CD4-positive, alpha-beta T cell treated with Interleukin-17A for 1 hour (primary cell): ENCODE data around the gene MED12.
A peak's percentile ranks its signal among the peaks of the same experiment; 100 is the strongest.

Experiments used
- DNase-seq: peaks from one replicate; pipeline ENCODE4 v3.0.0-alpha.2; 2020

Gene MED12

DNA sequence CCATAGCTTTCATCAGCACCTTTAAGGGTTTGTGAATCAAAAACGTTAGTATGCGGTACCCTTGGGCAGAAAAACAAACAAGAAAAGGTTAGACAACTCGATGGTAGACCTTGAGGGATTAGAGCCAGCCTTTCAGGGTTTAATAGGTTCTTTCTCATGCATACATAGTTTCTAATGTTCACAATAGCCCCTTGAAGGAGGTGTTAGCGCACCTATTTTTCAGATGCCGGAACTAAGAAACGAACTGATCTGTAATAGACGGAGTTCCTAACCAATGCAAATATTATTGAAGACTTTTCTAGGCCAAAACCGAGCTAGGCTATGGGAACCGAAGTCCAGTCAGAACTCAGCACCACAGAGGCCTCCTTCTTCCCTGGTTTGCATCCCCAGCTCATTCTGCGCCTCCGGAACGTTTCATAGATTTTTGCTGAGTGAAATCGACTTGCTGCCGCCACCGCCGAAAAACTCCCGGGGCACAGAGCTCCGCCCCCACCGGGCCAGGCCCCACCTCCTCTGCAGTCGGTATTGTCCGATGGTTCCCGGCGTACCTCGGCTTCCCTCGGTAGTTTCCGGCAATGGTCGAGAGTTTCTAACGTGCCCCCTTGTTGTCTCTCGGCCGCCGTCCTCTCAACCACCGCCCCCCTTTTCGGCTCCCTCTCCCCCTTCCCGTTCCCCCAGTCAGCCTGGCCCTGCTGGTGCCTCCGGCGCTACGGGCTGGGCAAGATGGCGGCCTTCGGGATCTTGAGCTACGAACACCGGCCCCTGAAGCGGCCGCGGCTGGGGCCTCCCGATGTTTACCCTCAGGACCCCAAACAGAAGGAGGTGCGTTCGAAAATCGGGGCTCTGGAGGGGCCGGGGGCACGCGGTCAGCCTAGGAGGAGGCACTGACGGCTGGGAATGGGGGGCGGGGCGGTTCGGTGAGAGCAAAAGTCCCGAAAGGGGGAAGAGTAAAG, at the start of gene MED12:
Gene MED12 (plus strand): TSS at position 565 of the 953 bp plus-strand sequence. CDS start 159 bp downstream, at position 724.
- DNase-seq = peak; percentile 87

DNA sequence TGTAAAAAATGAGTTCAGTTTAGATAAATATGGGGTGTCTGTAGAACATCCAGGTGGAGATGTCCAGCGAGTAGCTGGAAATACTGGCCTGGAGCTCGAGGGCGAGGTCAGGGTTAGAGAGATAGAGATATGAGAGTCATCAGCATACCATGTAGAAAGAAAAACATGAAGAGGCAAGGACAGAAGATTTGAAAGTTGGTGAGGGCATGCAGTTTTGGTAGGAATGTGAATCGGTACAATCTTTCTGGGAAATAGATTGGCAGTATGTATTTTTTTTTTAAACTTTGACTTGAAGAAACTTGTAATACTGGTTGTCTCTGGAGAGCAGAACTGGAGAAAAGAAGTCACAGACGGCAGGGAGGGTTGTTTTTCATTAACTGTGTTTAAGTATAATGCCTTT, 47.9 kb upstream of the MED12 start:
- no peak for DNase-seq

DNA sequence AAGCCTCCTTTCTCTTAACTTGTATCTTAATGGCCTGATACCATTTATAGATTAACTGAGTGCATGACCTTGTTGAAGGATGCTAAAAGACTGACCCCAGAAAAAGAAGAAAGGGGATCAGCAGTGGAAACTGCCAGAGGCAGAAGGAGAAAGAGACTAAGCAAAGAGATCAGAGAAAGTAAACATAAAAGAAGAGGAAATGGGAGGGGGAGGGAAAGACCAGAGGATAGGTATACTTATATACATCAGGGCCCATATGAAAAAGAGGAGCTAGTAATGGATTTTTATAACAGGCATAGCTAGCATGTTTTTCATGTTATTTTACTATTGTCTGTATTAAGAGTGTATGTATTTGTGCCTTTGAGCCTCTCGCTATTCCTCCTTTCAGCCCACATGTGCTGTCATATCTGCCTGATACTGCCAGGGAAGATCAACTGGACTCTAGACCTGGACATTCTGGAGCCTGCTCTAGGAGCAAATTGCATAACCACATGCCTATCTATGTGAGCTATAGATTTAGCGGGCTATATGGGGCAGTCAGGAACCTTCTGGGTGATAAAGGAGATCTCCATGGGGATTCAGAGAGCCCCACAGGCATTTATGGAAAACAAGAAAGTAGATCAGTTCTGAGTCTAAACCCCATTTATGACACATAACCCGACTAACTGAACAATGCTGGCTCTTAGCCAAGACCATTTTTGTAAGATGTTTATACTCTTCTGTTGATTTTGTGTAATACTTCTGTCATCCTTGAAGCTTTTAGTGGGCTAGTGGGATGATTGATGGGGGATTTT, 36.9 kb upstream of the MED12 start:
- no peak for DNase-seq

DNA sequence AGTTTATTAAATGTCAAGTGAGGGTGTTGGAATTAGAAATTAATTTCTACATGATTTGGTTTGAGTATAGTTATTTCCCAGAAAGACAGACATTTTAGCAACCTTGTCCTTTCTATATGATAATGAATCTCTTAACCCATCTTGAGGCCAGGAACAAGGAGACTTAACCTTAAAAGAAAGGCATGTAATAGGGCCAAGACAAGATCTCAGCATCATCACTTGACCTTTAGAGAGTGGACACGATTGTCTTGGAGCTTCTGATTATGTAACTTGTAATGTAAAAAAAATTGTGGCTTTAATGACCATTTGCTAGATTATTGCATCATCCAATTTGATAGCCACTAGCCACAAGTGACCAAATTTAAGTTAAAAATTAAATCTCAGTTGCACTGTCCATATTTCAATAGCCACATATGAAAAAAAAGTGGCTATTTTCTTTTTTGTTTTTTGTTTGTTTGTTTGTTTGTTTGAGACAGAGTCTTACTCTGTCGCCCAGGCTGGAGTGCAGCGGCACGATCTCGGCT, 36.2 kb upstream of the MED12 start:
- no peak for DNase-seq

GRCh38 chrX:71082822-71083221, 35.6 kb upstream of the MED12 start:
- no peak for DNase-seq

DNA sequence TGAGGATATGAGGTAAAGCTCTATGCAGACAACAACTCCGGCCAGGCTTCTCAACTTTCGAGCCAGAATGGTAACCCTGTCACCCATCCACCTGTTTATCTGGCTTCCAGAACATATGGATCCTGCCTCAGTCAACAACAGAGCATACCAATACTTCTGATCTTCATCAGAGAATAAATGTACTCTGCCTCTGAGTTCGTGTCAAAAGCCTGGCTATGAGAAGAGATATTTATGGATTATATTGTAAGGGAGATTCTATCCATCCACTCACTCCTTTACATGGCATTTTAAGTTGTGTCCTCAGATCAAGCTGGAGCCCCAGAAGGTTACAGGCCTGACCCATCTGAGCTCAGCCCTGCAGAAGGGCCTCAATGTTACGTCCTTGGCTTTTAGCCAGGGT, 32.5 kb upstream of the MED12 start:
- DNase-seq = no peak

DNA sequence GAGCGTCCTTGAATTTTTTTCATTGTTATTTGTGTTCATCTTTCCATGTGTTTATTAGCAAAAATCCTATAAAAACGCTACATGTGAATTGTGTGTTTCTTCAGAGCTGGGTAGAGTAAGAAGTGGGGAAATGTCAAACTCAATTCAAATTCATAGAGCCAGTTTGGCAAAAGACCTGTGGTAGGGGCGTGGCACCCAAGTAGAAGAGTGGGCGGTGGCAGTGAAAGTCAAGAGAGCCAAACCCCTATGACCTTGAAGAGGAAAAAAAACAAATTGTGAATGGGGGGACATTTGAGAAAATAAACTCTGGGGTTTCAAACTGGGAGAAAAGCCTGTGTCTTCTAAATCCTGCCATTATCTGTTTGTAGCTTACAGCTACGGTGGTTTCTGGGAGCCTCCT, 27.1 kb upstream of the MED12 start:
- no peak for DNase-seq

DNA sequence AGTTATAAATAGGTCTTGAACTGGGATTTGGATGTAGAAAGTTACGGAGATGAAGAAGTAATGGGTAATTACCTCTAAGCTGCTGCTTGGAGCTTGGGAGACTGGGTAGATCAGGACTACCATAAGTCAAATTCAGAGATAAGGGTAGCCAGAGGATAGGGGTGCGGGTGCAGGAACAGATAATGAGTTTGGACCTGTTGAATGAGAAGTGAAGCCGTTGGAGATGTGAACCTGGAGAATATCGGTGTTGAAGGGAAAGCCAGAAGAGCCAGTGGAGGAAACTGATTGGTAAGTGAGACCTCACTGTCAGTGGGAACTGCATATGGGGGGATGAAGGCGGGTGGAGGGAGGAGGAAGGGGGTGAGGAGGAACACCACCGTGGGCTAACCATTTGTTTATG, 23.4 kb upstream of the MED12 start:
- DNase-seq = no peak

DNA sequence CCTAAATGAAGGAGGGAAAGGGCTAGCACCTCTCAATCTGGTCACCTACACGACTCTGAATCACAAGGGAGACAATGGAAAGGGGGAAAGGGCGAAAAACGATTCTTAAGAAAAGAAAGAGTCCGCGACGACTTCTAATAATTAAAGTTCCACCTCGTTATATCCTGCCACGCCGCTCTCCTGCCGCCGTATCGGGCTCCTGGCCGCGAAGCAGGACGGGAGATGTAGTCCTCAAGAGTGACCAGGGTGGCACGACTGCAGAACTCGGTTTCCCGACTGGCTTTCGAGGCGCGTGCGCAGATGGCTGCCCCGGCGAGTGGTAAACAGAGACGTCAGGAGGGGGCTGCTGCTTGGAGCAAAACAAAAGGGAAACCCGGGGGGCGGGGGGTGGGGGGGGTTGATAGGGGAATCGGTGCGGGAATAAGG, 22.8 kb upstream of the MED12 start, which contains the start of gene FOXO4:
Gene FOXO4 (plus strand): TSS at position 297 of the 426 bp plus-strand sequence. CDS start 678 bp downstream, outside the sequence.
- peak; percentile 93 for DNase-seq

DNA sequence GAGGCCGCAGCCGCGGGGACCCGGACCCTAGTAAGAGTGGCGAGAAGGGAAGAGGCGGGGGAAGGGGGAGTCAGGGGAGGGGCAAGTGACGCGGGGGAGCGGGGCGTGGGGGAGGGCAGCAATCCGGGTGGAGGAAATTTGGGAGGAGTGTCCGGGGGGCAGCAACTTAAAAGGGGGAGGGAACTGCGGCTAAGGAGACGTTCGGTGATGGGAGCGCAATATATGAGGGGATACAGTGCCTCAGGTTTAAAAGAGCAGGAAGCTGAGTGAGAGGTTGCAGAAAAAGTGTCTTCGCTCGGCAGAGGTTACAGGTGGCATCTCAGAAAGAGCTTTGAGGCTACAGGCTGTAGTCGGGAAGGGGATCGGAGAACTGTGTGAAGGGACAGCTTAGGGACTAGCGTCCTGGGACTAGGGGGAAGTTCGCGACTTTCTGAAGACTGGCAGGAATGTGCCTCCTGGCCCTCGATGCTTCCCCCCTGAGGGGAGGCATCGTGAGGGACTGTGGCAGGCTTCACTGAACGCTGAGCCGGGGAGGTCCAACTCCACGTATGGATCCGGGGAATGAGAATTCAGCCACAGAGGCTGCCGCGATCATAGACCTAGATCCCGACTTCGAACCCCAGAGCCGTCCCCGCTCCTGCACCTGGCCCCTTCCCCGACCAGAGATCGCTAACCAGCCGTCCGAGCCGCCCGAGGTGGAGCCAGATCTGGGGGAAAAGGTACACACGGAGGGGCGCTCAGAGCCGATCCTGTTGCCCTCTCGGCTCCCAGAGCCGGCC, 22.2 kb upstream of the MED12 start:
- DNase-seq = peak; percentile 83

GRCh38 chrX:71096760-71097032, 21.7 kb upstream of the MED12 start:
- DNase-seq = no peak

- peak; percentile 83 for DNase-seq
Observed at GRCh38 chrX:71098302-71098701, 20.1 kb upstream of the MED12 start.

GRCh38 chrX:71098951-71099506, 19.4 kb upstream of the MED12 start:
- DNase-seq = no peak

GRCh38 chrX:71099736-71100135, 18.7 kb upstream of the MED12 start:
- DNase-seq = no peak

DNA sequence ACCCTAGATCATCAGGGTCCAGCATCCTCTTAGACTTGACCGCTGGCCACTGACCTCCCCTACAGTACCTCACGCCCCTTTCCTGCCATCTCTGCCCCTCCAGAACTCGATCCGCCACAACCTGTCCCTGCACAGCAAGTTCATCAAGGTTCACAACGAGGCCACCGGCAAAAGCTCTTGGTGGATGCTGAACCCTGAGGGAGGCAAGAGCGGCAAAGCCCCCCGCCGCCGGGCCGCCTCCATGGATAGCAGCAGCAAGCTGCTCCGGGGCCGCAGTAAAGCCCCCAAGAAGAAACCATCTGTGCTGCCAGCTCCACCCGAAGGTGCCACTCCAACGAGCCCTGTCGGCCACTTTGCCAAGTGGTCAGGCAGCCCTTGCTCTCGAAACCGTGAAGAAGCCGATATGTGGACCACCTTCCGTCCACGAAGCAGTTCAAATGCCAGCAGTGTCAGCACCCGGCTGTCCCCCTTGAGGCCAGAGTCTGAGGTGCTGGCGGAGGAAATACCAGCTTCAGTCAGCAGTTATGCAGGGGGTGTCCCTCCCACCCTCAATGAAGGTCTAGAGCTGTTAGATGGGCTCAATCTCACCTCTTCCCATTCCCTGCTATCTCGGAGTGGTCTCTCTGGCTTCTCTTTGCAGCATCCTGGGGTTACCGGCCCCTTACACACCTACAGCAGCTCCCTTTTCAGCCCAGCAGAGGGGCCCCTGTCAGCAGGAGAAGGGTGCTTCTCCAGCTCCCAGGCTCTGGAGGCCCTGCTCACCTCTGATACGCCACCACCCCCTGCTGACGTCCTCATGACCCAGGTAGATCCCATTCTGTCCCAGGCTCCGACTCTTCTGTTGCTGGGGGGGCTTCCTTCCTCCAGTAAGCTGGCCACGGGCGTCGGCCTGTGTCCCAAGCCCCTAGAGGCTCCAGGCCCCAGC, 17.6 kb upstream of the MED12 start:
- DNase-seq = no peak

- no peak for DNase-seq
Observed at GRCh38 chrX:71102292-71102691, 16.1 kb upstream of the MED12 start.

GRCh38 chrX:71103110-71103983, 15.0 kb upstream of the MED12 start:
- peak; percentile 75 for DNase-seq

GRCh38 chrX:71105628-71106027, 12.8 kb upstream of the MED12 start:
- DNase-seq = peak; percentile 49

- peak; percentile 59 for DNase-seq
Observed at GRCh38 chrX:71106427-71106826, 12.0 kb upstream of the MED12 start, which contains the start of gene CXorf65. CXorf65 (minus strand) TSS chrX:71106740; CDS start chrX:71106556, 184 bp downstream.

DNA sequence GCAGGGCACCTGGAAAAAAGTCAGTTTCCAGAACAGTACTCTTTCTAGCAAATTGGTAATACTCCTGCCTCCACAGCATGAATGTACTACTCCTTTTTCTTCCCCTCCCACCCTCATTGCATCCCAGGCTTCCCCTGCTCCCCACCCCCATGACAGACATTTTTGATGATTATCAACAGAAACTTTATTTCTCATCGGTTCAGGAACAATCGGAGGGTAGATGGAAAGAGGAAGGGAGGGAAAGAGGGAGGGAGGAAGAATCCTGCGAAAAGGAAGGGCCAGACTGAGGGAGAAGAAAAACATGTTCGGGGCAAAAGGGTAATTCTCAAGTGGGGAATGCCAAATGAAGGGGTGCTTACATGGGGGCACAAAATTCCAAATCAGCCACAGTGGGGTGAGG, 11.2 kb upstream of the MED12 start:
- DNase-seq = no peak
